RPMI8226 (cell line): ENCODE data around the gene TIAM1.
"Not testable (repeated sequence)": the region's sequence is repeated elsewhere in the genome, so short reads cannot be mapped to it uniquely, and the experiment has no call there.

Source experiments
- DNase-seq: peaks from one replicate; pipeline ENCODE4 v3.0.0-alpha.2; 2015

The TIAM1 gene

GRCh38 chr21:31236528-31236927 lies 107.5 kb downstream of the TIAM1 start:
- no peak for DNase-seq

GRCh38 chr21:31235671-31236450 lies 108.2 kb downstream of the TIAM1 start:
- no peak for DNase-seq

GRCh38 chr21:31234936-31235335 lies 109.1 kb downstream of the TIAM1 start:
- no peak for DNase-seq

GRCh38 chr21:31233711-31234110 lies 110.3 kb downstream of the TIAM1 start:
- DNase-seq = no peak

GRCh38 chr21:31232344-31232743 lies 111.7 kb downstream of the TIAM1 start:
- DNase-seq = no peak

GRCh38 chr21:31230937-31231336 lies 113.1 kb downstream of the TIAM1 start:
- no peak for DNase-seq

GRCh38 chr21:31228723-31229122 lies 115.3 kb downstream of the TIAM1 start:
- not testable (repeated sequence) for DNase-seq

- DNase-seq = no peak
These were observed 118.3 kb downstream of the TIAM1 start for GRCh38 chr21:31225713-31226112.

GRCh38 chr21:31222142-31222541 lies 121.9 kb downstream of the TIAM1 start:
- DNase-seq = no peak

- no peak for DNase-seq
These were observed 123.0 kb downstream of the TIAM1 start for GRCh38 chr21:31221043-31221442.

GRCh38 chr21:31220575-31220974 lies 123.5 kb downstream of the TIAM1 start:
- DNase-seq = no peak

- no peak for DNase-seq
These were observed 125.0 kb downstream of the TIAM1 start for GRCh38 chr21:31218830-31219608.

- no peak for DNase-seq
These were observed 127.9 kb downstream of the TIAM1 start for GRCh38 chr21:31216206-31216605.

GRCh38 chr21:31213787-31214186 lies 130.3 kb downstream of the TIAM1 start:
- no peak for DNase-seq

- DNase-seq = no peak
These were observed 132.2 kb downstream of the TIAM1 start for GRCh38 chr21:31211836-31212235.

- DNase-seq = no peak
These were observed 138.6 kb downstream of the TIAM1 start for GRCh38 chr21:31205412-31205811.

GRCh38 chr21:31204801-31205200 lies 139.3 kb downstream of the TIAM1 start:
- DNase-seq = no peak

- no peak for DNase-seq
These were observed 140.5 kb downstream of the TIAM1 start for GRCh38 chr21:31203431-31204054.

- no peak for DNase-seq
These were observed 142.5 kb downstream of the TIAM1 start for GRCh38 chr21:31201548-31201947.

GRCh38 chr21:31201144-31201543 lies 142.9 kb downstream of the TIAM1 start:
- DNase-seq = no peak

- peak; percentile 56 for DNase-seq
These were observed 145.5 kb downstream of the TIAM1 start for GRCh38 chr21:31198575-31198974.

GRCh38 chr21:31196724-31197123 lies 147.3 kb downstream of the TIAM1 start:
- DNase-seq = no peak

- no peak for DNase-seq
These were observed 148.6 kb downstream of the TIAM1 start for GRCh38 chr21:31195334-31196015.
